ENCODE data around the gene LTBP2. TPM values are rescaled to one million over a fixed set of nuclear protein-coding genes. Genes with fewer than 3 reads are reported as not detected.

Gene LTBP2
- total and polyA plus RNA-seq, 2 of the 13 experiments (the other 11 are each of a cell fraction or from before 2014, with no cell fraction given): 0.20 to 0.41 TPM

DNA sequence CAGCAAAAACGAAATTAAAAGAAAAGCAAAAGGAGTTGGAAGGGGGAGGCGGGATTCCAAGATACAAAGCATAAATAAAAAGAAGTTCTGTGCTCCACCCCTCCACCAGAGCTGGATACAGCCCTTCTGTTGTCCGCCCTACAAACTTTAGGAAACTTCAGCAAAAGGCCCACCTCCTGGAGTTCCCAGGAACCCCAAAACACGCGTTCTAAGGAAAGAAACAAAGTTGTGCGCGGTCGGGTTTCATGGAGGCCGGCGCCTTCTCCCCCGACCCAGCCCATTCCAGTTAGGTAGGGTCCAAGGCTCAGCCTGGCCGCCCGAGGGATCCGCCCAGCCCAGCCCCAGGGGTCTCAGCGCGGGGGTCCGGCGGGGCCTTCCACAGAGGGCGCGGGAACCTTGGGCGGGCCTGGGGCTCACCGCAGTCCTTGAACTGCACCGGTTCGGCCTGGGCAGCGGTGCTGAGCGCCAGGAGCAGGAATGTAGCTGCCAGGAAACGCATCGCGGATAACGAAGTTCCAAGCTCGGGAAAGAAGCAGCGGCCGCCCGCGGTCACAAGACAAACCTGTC lies 119.2 kb downstream of the LTBP2 start, which contains the start of gene NPC2 (continued):
- TF ChIP-seq, protein P1, sequence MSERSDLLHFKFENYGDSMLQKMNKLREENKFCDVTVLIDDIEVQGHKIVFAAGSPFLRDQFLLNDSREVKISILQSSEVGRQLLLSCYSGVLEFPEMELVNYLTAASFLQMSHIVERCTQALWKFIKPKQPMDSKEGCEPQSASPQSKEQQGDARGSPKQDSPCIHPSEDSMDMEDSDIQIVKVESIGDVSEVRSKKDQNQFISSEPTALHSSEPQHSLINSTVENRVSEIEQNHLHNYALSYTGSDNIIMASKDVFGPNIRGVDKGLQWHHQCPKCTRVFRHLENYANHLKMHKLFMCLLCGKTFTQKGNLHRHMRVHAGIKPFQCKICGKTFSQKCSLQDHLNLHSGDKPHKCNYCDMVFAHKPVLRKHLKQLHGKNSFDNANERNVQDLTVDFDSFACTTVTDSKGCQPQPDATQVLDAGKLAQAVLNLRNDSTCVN (CRISPR knock-in tag; IDR thresholded peaks at IDR 0.05; ENCODE audit: borderline replicate concordance): no peak
- no peak for TF ChIP-seq RCOR2 (CRISPR knock-in tag; IDR thresholded peaks at IDR 0.05)
- TF ChIP-seq KDM5B (CRISPR knock-in tag; IDR thresholded peaks at IDR 0.05; ENCODE audit: borderline replicate concordance): no peak
- TF ChIP-seq, protein P2, sequence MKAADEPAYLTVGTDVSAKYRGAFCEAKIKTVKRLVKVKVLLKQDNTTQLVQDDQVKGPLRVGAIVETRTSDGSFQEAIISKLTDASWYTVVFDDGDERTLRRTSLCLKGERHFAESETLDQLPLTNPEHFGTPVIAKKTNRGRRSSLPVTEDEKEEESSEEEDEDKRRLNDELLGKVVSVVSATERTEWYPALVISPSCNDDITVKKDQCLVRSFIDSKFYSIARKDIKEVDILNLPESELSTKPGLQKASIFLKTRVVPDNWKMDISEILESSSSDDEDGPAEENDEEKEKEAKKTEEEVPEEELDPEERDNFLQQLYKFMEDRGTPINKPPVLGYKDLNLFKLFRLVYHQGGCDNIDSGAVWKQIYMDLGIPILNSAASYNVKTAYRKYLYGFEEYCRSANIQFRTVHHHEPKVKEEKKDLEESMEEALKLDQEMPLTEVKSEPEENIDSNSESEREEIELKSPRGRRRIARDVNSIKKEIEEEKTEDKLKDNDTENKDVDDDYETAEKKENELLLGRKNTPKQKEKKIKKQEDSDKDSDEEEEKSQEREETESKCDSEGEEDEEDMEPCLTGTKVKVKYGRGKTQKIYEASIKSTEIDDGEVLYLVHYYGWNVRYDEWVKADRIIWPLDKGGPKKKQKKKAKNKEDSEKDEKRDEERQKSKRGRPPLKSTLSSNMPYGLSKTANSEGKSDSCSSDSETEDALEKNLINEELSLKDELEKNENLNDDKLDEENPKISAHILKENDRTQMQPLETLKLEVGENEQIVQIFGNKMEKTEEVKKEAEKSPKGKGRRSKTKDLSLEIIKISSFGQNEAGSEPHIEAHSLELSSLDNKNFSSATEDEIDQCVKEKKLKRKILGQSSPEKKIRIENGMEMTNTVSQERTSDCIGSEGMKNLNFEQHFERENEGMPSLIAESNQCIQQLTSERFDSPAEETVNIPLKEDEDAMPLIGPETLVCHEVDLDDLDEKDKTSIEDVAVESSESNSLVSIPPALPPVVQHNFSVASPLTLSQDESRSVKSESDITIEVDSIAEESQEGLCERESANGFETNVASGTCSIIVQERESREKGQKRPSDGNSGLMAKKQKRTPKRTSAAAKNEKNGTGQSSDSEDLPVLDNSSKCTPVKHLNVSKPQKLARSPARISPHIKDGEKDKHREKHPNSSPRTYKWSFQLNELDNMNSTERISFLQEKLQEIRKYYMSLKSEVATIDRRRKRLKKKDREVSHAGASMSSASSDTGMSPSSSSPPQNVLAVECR (CRISPR knock-in tag; IDR thresholded peaks at IDR 0.05; ENCODE audit: borderline replicate concordance): peak; percentile 78
- TF ChIP-seq ZNF891 (CRISPR knock-in tag; IDR thresholded peaks at IDR 0.05): no peak
- no peak for TF ChIP-seq ZNF20 (CRISPR knock-in tag; IDR thresholded peaks at IDR 0.05)
- TF ChIP-seq SAP130 (CRISPR knock-in tag; IDR thresholded peaks at IDR 0.05; ENCODE audit: low read depth): peak; percentile 76
- no peak for TF ChIP-seq ZNF557 (CRISPR knock-in tag; IDR thresholded peaks at IDR 0.05)
- no peak for TF ChIP-seq HNRNPH1 (optimal IDR thresholded peaks at IDR 0.05; ENCODE audit: low read depth, low read length)
- no peak for TF ChIP-seq ZNF792 (CRISPR knock-in tag; IDR thresholded peaks at IDR 0.05)
- no peak for TF ChIP-seq NFE2 (CRISPR knock-in tag; IDR thresholded peaks at IDR 0.05)
- 0 out of 2 replicates have a peak, but pooled peaks have one; percentile 56 for TF ChIP-seq NKX3-1 (CRISPR knock-in tag; IDR thresholded peaks at IDR 0.05)
- no peak for TF ChIP-seq ZNF350 (CRISPR knock-in tag; IDR thresholded peaks at IDR 0.05; ENCODE audit: borderline replicate concordance, low read depth)
- peak; percentile 18; the same call in 1 of the 2 replicates for TF ChIP-seq ZNF772 (CRISPR knock-in tag; IDR thresholded peaks at IDR 0.05)
- 0 out of 2 replicates have a peak, but pooled peaks have one; percentile 21 for TF ChIP-seq ZNF292 (CRISPR knock-in tag; IDR thresholded peaks at IDR 0.05; ENCODE audit: borderline replicate concordance, low read depth)
- TF ChIP-seq ZSCAN22 (CRISPR knock-in tag; IDR thresholded peaks at IDR 0.05): no peak
- TF ChIP-seq BHLHE40 (IDR thresholded peaks at IDR 0.05; ENCODE audit: low read length): no peak
- no peak for TF ChIP-seq KLF13 (CRISPR knock-in tag; IDR thresholded peaks at IDR 0.05)
- TF ChIP-seq ZNF317 (CRISPR knock-in tag; IDR thresholded peaks at IDR 0.05): peak; percentile 76
- 0 out of 2 replicates have a peak, but pooled peaks have one; percentile 32 for TF ChIP-seq BORCS8-MEF2B (CRISPR knock-in tag; IDR thresholded peaks at IDR 0.05)
- no peak for TF ChIP-seq ZNF616 (CRISPR knock-in tag; IDR thresholded peaks at IDR 0.05; ENCODE audit: low read depth)
- TF ChIP-seq ZBTB7B (CRISPR knock-in tag; IDR thresholded peaks at IDR 0.05): peak; percentile 92
- 0 out of 2 replicates have a peak, but pooled peaks have one; percentile 16 for TF ChIP-seq ZNF674 (CRISPR knock-in tag; IDR thresholded peaks at IDR 0.05; ENCODE audit: low read depth)
- TF ChIP-seq ZSCAN21 (CRISPR knock-in tag; IDR thresholded peaks at IDR 0.05; ENCODE audit: borderline replicate concordance): no peak
- TF ChIP-seq, protein P3, sequence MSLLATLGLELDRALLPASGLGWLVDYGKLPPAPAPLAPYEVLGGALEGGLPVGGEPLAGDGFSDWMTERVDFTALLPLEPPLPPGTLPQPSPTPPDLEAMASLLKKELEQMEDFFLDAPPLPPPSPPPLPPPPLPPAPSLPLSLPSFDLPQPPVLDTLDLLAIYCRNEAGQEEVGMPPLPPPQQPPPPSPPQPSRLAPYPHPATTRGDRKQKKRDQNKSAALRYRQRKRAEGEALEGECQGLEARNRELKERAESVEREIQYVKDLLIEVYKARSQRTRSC (CRISPR knock-in tag; IDR thresholded peaks at IDR 0.05; ENCODE audit: low read depth): no peak
- peak; percentile 57 for TF ChIP-seq TEAD3 (CRISPR knock-in tag; optimal IDR thresholded peaks at IDR 0.05; ENCODE audit: borderline replicate concordance)
- no peak for TF ChIP-seq SRSF9 (IDR thresholded peaks at IDR 0.05; ENCODE audit: borderline replicate concordance, insufficient read depth, low read depth, low read length, poor library complexity, severe bottlenecking)

Measured in HepG2 (cell line).